GM18907 (cell line): Measurements from ENCODE around the gene IFFO2.

Experiments
- ATAC-seq: cut with Tn5 transposase; IDR thresholded peaks from one replicate; pipeline ENCODE4 v1.9.1; 2021; ENCODE audit warnings: mild to moderate bottlenecking, moderate library complexity; ENCODE audit not compliant: unreplicated experiment

IFFO2 gene

DNA sequence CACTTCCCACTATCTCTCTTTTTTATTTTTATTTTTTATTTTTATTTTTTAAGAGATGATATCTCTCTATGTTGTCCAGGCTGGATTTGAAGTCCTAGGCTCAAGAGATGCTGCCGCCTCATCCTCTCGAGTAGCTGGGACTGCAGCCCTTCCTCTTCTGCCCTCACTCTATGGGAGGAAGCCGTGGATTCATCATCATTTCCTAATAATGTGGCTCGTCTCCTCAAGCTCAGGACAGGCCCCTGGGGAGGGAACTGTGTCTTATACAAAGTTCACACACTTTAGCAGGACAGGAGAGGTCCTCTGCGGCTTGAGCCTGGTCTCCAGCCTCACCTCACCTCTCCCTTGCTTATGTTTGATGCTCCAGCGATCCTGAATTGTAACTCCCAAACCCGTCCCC, 16.5 kb upstream of the IFFO2 start:
- no peak for ATAC-seq

DNA sequence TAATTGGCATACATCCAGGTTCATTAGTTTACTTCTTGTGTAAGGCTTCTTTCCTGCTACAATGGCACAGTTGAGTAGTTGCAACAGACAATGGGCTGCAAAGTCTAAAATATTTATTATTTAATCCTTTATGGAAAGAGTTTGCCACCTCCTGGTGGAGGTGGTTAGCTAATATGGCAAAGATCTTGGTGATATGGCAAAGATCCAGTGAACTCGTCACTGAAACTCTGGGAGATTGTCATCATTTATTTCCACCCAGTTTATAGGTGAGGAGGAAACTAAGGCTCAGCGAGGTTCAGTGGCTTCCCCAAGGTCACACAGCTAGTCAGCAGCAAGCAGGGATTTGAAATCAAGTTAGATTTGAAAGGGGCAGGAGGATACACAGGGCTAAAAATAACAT, 16.1 kb upstream of the IFFO2 start:
- ATAC-seq = no peak

DNA sequence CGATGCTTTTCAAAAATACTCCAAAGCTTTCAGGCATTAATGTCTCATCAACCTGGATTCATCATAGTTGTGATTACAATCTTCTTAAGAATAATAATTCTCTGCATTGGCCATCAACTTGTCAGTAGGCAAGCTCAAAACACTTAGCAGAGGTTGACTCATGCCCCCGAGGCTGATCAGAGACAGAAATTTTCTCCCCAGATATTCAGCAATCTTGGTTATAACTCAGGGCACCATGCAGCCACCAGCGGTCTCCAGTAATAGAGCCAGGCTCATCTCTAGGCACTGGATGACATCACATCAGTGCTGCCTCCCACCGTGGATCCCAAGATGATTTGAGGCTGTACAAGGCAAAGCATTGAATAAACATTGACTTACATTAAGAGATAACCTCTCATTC, 14.3 kb upstream of the IFFO2 start:
- ATAC-seq = no peak

GRCh38 chr1:18970358-18970757, 13.9 kb upstream of the IFFO2 start:
- no peak for ATAC-seq

- no peak for ATAC-seq
Observed at GRCh38 chr1:18967066-18967690, 10.7 kb upstream of the IFFO2 start.

DNA sequence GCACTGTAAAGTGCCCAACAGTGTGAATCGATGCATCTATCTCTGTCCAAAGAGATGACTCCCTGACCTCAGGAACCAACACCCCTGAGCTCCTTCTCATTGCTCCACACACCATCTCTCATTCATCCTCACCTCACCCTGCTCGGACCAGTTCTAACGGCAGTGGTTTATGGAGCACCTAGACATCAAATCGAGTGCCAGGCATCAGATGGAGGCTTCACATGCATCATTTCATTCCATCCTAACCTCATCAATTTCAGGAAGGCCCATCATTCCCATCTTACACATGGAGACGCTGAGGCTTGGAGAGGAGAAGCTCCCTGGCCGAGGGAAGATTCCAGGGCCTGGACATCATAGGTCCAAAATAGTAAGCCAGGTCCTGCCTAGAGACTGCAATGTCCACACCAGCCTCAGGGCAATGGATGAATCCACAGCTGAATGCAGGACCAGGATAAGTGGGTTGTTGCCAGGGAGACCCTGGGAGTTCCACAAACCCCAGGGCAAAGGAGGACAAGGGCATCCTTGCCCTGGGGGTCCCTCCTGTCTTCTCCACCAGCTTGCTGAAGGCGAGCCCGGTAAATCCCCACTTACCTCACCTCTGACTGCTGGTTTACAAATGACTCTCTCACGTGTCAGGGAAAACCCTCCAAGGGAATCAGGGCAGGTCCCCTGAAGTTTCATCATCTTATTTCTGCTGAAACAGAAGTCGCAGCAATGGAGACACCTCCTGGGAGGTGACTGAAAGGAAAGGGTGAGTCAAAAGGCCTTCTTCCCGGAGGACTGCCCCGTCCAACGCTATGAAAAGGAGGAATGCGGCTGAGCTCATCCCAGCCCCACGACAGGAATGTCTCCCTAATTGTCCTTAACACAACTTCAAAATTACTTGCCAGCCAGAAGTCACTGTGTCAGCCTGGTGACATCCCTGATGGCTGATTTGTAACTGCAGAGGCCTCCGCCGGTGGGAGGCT, 9.0 kb upstream of the IFFO2 start:
- ATAC-seq = no peak

DNA sequence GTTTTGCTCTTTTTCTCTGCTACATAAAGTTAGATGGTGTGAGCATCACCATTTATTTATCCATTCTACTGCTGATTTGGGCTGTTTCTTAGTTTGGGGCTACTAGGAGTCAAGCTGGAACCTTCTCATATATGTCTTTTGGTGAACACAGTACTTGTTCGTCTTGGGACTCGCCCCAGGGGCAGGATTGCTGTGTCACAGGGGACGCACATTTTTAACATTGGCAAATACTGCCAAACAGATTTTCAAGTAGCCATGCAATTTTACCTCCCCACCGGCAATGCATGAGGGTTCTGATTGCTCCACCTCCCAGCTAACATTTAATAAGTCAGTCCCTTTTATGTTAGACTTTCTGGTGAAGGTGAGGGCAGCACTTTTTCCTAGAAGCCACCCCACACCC, 7.5 kb upstream of the IFFO2 start:
- ATAC-seq = no peak

DNA sequence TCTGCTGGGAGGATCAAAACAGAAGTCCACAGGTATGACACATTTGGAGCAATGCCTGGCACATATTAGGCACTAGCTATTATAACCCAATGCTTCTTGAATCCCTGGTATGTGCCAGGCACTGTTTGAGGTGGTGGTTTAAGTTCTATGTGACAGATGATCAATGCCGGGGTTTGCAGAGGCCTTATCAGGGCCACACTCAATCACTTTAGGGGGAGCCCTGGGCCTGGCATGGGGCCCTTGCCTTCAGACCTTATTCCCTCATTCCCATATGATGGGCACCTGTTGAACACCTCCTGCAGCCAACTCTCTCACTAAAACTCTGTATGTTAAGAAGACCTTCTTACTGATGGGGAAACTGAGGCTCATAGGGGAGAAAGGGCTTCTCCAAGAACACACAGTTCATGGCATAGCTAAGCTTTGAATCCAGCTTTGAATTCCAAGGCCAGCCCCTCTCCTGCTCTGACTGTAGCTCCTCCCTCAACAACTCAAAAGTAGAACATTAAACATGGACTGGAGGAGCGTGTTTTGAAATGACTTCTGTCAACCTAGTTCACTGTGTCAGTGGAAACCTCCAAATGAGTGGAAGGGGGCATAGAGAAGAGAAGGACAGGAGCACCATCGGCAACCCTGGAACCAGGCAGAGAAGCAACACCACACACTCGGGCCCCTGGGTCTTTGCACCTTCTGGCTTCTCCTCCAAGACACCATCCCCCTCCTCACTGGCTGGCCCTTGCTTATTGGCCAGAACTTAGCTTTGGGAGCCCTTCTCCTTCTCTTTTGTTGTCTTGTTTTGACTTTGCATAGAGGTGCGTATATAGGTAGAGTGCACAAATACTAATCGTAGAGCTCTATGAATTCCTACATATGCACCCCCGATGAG, 6.6 kb upstream of the IFFO2 start:
- no peak for ATAC-seq

GRCh38 chr1:18962121-18962721, 5.7 kb upstream of the IFFO2 start:
- no peak for ATAC-seq

DNA sequence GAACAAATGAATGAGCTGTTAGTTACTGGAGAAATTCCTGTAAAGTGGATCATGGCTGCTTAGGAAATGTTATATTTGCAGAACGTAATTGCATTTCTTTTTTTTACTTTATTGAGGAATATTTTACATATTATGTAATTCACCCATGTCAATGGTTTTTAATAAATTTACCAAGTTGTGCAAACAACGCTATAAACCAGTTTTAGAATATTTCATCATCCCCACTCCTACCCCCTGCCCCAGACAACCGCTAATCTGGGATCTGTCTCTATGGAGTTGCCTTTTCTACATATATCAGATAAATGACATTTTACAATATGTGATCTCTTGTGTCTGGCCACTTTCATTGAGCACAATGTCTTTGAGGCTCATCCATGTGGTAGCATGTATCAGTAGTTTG, 4.3 kb upstream of the IFFO2 start:
- ATAC-seq = no peak

DNA sequence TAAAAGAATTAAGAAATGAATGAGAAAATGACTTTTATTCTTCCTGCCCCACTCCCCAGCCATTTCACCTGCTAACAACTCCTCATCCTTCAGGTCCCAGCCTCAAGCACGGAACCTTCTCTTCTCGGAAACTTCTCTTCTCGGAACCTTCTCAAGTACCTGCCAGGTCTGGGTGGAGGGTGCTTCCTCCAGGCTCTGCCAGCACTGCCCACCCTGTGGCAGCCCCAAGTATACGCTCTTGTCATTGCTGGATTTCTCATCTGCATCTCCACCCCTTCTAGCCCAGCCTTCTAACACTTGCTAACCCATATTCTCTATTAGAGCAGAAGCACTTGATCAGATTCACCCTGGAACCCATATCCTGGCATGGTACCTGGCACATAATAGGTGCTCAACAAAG, 3.9 kb upstream of the IFFO2 start:
- no peak for ATAC-seq

- no peak for ATAC-seq
Observed at GRCh38 chr1:18959591-18959990, 3.1 kb upstream of the IFFO2 start.

DNA sequence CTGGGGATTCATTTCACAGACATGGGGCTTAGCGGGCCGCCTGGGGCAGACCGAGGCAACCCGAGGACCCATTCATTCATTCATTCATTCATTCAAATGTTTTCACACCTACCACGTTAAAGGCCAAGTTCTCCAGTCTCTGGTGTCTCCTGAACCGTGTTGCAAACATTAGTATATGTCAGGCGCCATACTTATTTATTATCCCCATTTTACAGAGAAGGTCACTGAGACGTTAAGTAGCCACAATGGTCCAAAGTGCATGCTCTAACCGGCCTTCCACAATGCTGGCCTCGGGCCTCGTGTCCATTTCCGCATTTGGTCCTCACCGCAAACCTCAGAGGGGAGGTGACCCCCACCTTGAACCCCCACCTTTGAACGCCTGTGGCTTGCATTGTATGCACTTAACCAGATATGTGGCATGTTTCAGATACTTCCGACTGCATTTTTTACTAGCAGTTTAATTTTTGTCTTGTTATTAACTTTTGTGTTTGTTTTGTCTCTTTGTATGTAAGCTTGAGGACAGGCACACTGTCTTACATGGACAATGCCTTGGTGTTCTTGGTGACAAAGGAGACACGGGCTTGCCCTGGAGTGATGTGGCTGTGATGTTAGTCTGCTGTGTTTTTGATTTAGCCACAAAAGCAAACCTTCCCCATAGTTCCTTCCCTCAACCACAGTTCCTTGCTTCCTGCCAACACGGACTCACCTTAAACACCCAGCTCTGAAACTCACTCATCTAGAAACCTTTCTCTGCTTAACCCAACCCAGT, 1.2 kb upstream of the IFFO2 start:
- no peak for ATAC-seq

DNA sequence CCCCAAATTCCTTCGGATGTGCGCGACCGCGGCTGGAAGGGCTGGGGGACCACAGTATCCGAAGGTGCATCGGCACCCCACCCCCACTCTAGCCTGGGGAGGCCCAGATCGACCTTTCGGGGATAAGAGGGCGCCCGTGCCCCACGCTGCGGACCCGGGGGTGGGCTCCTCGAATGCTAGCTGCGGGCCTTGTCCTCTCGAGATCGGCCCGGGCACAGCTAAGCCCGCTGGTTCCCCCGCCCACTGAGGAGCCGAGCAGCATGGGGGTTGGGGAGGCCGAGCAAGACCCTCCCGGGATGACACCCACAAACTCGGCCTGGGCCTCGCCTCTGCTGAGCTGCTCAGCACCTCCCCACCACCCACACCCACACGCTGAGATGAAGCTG, 653 bp upstream of the IFFO2 start:
- no peak for ATAC-seq

DNA sequence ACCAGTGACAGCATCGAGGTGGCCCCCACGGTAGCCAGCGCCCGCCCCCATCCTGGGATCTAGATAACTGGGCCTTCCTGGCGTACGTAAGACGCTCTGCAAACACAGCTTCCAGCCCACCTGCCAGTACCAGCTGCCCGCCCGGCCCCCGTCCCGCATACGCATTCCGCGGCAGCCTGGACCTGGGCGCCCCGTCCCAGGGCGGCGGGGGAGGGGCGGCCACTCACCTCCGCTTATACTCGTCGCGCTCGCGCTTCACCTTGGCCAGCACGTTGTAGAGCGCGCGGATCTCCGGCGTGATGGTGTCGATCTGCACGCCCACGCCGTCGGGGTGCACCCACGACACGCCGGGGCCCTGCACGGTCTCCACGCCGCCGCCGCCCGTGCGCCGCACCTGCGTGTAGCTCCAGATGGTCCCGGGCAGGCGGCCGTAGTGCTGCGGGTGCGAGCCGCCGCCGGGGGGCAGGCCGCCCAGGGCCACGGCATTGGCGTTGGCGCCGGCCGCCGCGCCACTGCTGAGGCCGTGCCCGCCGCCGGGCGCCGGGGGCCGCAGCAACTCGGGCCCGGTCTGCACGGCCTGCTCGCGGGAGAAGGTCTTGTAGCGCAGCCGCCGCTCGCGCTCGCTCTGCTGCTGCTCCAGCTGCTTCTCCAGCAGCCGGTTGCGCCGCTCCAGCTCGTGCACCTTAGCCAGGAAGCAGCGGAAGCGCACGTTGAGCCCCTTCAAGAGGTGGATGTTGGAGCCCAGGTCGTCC, 859 bp downstream of the IFFO2 start:
- ATAC-seq = peak; percentile 19

DNA sequence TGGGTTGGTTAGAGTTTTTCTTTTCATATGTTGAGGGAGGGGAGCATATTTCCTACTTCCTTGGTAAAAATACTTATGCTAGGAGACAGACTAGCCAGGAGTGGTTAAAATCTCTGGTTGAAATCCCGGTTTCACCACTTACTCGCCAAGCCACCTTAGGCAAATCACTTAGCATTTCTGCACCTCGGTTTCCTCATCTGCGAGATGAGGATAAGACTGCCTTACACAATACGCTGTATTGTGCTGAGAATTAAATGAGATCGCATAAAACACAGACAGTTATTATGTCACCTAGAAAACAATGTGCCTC, 1.4 kb downstream of the IFFO2 start:
- ATAC-seq = no peak

DNA sequence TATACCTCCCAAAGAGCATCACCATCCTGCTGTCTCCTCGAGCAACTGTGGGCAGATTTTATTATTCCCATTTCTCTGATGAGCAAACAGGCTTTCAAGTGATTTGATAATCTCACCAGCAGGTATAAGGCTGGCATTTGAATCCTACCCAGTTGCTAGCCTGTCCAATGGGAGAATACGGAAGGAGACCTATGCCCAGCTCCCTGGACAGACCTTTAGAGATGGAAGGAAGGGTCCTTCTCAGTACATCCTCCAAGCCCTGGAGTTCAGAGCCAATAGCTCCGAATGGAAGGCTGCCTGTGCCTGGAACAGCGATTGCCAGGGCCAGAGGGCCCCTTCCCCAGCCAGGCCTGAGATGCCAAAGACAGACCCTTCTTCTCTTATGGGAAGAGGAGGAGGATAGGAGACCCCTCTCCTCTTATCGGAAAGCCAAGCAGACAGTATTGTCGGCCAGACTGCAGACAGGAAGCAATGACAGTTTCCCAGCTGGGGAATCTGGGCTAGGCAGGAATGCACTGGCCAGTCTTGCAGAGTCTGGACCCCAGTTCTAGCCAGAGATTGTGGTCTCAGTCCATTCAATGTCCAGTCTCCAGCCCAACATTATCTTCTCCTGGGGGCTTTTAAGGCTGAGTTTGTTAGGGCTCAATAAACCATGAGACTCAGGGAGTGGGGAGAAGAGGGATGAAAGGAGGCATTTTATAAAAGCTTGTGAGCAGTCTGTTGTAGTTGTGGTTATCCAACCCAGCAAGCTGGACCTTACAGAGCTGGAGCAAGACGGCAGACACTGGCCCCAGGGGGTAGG, 2.0 kb downstream of the IFFO2 start:
- no peak for ATAC-seq

DNA sequence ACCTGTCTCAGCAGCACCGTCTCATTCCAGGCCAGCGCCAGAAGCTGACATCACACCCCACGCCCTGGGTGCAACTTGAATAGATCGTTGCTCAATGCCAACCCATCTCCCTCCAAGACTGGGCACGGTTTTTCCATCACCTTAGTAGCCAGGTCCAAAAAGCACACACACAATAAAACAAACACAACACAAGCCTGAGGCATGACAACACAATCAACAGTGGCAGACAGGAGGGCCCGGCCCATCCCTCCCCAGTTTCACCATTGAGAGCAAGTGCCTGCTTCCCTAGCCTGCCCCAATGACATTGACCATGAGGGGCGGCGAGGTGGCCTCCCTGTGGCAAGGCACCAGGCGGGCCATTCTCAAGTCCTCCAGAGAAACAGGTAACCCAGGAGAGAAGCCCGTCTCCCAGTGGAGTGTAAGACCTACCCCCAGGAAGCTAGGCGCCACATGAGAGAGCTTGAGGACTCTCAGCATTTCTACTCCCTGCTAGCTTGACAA, 2.7 kb downstream of the IFFO2 start:
- no peak for ATAC-seq
